HAP-1 (cell line): ENCODE data around the gene ZNF69.
A peak's percentile ranks its signal among the peaks of the same experiment; 100 is the strongest.
"Not testable (repeated sequence)": the region's sequence is repeated elsewhere in the genome, so short reads cannot be mapped to it uniquely, and the experiment has no call there.

Experiments
- DNase-seq, 2 experiments: peaks; one replicate each; pipeline ENCODE4 v3.0.0-alpha.2; 2016 to 2020; ENCODE audit warnings: low spot score in 2 of 2
- H3K27me3 ChIP-seq: fragments of 250-450 bp; sonication (Bioruptor Pico); 2 replicates; pipeline ENCODE4 v1.5.1; 2020; ENCODE audit warnings: low read depth, mild to moderate bottlenecking, moderate library complexity
- H3K36me3 ChIP-seq: fragments of 250-450 bp; sonication (Bioruptor Pico); replicated peaks from 2 replicates; pipeline ENCODE4 v1.5.1; 2020; ENCODE audit warnings: mild to moderate bottlenecking
- H3K4me1 ChIP-seq: fragments of 250-450 bp; sonication (Bioruptor Pico); 2 replicates; pipeline ENCODE4 v1.5.1; 2020; ENCODE audit warnings: mild to moderate bottlenecking
- H3K4me3 ChIP-seq: fragments of 250-450 bp; sonication (Bioruptor Pico); 2 replicates; pipeline ENCODE4 v1.5.1; 2020; ENCODE audit warnings: mild to moderate bottlenecking, moderate library complexity
- H3K9me3 ChIP-seq: fragments of 250-450 bp; sonication (Bioruptor Pico); 2 replicates; pipeline ENCODE4 v1.5.1; 2020; ENCODE audit warnings: mild to moderate bottlenecking, moderate library complexity
- in situ Hi-C: fragments of 300-500 bp; cut with MboI; formaldehyde crosslinking; loops from 3 replicates; pipeline ENCODE4 v1.14.3; 2020; ENCODE audit warnings: low sequenced_read_pairs, inconsistent platforms, mixed read lengths

ZNF69 gene

GRCh38 chr19:11924886-11925650, 37.5 kb downstream of the ZNF69 start, which contains the start of gene ZNF700:
TSS of gene ZNF700 (plus strand) at chr19:11925107. CDS start at chr19:11925211, 104 bp downstream.
- peak; percentile 89 to 97 for DNase-seq
- H3K27me3 ChIP-seq, result no peaks in the 10 kb centered on the region
- in situ Hi-C loops, result no loop called here

DNA sequence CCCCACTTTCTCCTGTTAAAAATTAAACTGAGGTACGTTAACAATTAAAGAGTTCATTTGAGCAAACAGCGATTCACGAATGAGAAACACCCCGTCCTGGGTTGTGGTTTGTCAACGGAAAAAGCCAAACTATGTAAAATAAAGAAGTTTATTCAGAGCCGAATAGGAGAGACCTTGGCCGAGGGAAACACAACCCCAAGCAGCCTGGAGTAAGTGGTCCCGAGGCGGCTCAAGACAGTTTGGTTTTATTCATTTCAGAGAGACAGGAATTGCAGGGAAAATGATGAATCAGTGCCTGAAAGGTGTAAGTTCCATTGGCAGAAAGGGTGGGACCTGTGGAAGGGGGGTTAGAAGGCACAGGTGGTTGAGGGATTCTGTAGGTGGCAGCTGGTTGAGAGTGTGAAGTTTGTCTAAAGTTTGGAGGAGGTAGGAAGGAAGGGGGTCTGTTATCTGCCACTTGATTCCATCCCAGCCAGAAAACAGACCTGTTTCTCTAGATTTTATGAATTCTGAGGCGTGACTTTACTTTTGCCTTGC, 38.1 kb downstream of the ZNF69 start:
- H3K4me1 ChIP-seq, DNase-seq, in situ Hi-C loops, H3K36me3 ChIP-seq, H3K9me3 ChIP-seq, H3K27me3 ChIP-seq: not testable (repeated sequence)
- H3K4me3 ChIP-seq, result peak overlapping the region; percentile 87

More at GRCh38 chr19:11924886-11925650, 37.5 kb downstream of the ZNF69 start, which contains the start of gene ZNF700:
- Histone ChIP-seq H3K36me3 (peaks cover 6% of the 10 kb centered on the region), H3K4me3 (peak within 1 kb of the TSS; percentile 87), H3K4me1 (peaks cover 4% of the 10 kb centered on the region), H3K9me3 (peaks cover 6% of the 10 kb centered on the region)

DNA sequence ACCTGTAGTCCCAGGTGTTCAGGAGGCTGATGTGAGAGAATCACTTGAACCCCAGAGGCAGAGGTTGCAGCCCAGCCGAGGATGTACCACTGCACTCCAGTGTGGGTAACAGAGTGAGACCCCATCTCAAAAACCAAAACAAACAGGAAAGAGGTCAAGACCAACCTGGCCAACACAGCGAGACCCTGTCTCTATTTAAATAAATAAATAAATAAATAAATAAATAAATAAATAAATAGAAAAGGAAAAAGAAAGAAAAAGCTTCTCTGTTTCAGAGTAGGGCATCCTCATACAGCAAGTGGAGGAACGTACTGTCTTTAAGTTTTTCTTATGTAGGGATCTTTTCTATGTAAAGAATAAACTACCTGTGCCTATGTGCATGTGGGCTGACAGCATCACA, 39.6 kb downstream of the ZNF69 start:
- in situ Hi-C loops, result no loop called here
- H3K4me1 ChIP-seq, result peaks cover 4% of the 10 kb centered on the region
- peaks cover 6% of the 10 kb centered on the region for H3K36me3 ChIP-seq
- H3K4me3 ChIP-seq, result no peak overlapping the region
- peaks cover 6% of the 10 kb centered on the region for H3K9me3 ChIP-seq
- no peak for DNase-seq
- H3K27me3 ChIP-seq, result no peaks in the 10 kb centered on the region

- DNase-seq, result no peak
- H3K4me1 ChIP-seq, result no peaks in the 10 kb centered on the region; the same call in 1 of the 2 replicates
- in situ Hi-C loops, result no loop called here
- H3K36me3 ChIP-seq, result peaks cover 6% of the 10 kb centered on the region
- no peaks in the 10 kb centered on the region for H3K27me3 ChIP-seq
- peaks cover 16% of the 10 kb centered on the region for H3K9me3 ChIP-seq
- H3K4me3 ChIP-seq, result no peak overlapping the region
These were observed 43.5 kb downstream of the ZNF69 start for GRCh38 chr19:11931051-11931450.

DNA sequence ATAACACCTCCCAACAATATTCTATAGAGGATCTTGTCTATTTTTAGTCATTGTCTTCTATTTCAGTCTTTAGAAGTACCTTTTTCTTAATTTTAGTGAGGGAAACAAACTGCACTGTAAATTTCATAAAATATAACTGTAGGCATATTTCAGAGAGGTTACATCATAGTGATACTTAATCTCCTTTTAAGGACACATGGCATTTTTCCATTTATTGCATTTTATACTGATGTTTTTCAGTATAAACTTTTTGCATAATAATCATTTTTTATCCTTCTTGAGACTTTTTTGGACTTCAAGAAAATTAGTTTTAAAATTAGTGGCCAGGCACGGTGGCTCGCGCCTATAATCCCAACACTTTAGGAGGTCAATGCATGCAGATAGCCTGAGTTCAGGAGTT, 43.9 kb downstream of the ZNF69 start:
- in situ Hi-C loops, result no loop called here

DNA sequence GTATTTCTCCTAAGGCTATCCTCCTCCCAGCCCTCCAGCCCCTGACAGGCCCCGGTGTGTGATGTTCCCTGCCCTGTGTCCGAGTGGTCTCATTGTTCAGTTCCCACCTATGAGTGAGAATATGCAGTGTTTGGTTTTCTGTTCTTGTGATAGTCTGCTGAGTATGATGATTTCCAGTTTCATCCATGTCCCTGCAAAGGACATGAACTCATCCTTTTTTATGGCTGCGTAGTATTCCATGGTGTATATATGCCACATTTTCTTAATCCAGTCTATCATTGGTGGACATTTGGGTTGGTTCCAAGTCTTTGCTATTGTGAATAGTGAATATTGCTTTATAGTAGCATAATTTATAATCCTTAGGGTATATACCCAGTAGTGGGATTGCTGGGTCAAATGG, 48.2 kb downstream of the ZNF69 start:
- H3K36me3 ChIP-seq, H3K4me1 ChIP-seq, DNase-seq, H3K4me3 ChIP-seq, H3K27me3 ChIP-seq, in situ Hi-C loops: not testable (repeated sequence)
- H3K9me3 ChIP-seq, result peaks cover 20% of the 10 kb centered on the region

More for the DNA sequence above, 43.9 kb downstream of the ZNF69 start:
- Histone ChIP-seq H3K4me1 (no peaks in the 10 kb centered on the region), H3K9me3 (peaks cover 14% of the 10 kb centered on the region), H3K27me3 (no peaks in the 10 kb centered on the region), H3K4me3 (no peak overlapping the region), H3K36me3 (peaks cover 6% of the 10 kb centered on the region)
- DNase-seq, result no peak

DNA sequence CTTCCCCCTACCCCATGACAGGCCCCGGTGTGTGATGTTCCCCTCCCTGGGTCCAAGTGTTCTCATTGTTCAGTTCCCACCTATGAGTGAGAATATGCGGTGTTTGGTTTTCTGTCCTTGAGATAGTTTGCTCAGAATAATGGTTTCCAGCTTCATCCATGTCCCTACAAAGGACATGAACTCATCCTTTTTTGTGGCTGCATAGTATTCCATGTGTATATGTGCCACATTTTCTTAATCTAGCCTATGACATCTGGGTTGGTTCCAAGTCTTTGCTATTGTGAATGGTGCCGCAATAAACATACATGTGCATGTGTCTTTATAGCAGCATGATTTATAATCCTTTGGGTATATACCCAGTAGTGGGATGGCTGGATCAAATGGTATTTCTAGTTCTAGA, 50.8 kb downstream of the ZNF69 start:
- H3K9me3 ChIP-seq, result peaks cover 33% of the 10 kb centered on the region
- DNase-seq, H3K4me1 ChIP-seq, H3K4me3 ChIP-seq, H3K27me3 ChIP-seq, in situ Hi-C loops, H3K36me3 ChIP-seq: not testable (repeated sequence)

DNA sequence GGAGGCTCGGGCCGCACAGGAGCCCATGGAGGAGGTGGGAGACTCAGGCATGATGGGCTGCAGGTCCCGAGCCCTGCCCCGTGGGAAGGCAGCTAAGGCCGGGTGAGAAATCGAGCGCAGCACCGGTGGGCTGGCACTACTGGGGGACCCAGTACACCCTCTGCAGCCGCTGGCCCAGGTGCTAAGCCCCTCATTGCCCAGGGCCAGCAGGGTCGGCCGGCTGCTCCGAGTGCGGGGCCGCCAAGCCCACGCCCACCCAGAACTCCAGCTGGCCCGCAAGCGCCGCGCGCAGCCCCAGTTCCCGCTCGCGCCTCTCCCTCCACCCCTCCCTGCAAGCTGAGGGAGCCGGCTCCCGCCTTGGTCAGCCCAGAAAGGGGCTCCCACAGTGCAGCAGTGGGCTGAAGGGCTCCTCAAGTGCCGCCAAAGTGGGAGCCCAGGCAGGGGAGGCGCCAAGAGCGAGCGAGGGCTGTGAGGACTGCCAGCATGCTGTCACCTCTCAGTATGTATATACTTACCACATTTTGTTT, 53.8 kb downstream of the ZNF69 start:
- peaks cover 39% of the 10 kb centered on the region for H3K9me3 ChIP-seq

DNA sequence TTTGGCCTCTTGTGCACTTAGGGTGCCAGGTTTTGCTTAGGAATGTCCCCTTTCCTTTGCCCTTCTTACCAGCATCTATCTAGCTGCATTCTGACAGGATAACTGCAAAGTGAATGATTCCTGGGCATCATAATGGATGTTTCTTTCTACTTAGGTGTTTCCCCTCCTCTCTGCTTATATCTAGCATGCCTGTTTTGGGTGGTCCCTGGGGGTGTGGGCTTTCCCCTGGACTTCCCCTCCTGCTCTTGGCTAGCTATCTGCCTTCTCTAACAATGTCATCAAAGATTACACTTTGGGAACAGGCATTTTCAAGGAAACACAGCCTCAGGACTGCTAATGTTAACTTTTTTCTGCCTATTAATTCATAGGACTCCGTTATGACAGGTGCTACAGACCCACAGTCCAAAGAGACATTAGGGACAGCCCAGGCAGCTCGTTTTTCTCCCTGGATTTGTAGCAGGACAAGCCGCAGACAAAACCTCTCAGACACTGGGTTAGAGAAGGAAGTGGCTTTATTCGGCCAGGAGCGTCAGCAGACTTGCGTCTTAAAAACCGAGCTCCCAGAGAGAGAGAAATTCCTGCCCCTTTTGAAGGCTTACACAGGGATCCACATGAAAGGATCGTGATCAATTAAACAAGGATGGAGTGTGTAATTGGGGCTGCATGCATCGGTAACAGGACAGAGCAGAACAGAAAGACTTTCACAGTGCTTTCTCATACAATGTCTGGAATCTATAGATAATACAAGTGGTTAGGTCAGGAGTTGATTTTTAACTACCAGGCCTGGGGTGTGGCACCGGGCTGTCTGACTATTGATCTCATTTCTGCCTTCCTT, 54.6 kb downstream of the ZNF69 start:
- in situ Hi-C loops, result no loop called here
- no peak overlapping the region for H3K4me3 ChIP-seq
- H3K9me3 ChIP-seq, result peaks cover 42% of the 10 kb centered on the region
- no peak for DNase-seq
- H3K27me3 ChIP-seq, result no peaks in the 10 kb centered on the region
- peaks cover 12% of the 10 kb centered on the region for H3K36me3 ChIP-seq
- H3K4me1 ChIP-seq, result no peaks in the 10 kb centered on the region

More for the DNA sequence above, 53.8 kb downstream of the ZNF69 start:
- DNase-seq, H3K36me3 ChIP-seq, H3K27me3 ChIP-seq, in situ Hi-C loops, H3K4me3 ChIP-seq, H3K4me1 ChIP-seq: not testable (repeated sequence)

DNA sequence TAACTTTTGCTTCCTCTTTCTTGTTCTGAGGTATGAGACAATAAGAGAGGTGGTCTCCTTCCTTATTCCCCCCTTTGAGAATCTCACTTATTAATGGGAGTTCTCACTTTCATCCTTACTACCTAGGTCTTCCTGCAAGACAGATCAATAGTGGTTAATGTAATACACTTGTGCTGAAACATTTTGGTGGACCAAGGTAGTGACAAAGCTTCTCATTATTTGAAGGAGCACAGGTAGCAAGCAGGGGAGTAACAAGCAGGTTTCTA, 55.2 kb downstream of the ZNF69 start:
- peaks cover 41% of the 10 kb centered on the region for H3K9me3 ChIP-seq
- H3K36me3 ChIP-seq, result peaks cover 17% of the 10 kb centered on the region
- H3K27me3 ChIP-seq, result no peaks in the 10 kb centered on the region
- DNase-seq, result no peak
- no peak overlapping the region for H3K4me3 ChIP-seq
- no peaks in the 10 kb centered on the region for H3K4me1 ChIP-seq
- in situ Hi-C loops, result no loop called here

- Histone ChIP-seq H3K27me3 (no peaks in the 10 kb centered on the region), H3K4me1 (no peaks in the 10 kb centered on the region), H3K4me3 (no peak overlapping the region), H3K9me3 (peaks cover 49% of the 10 kb centered on the region), H3K36me3 (peaks cover 35% of the 10 kb centered on the region)
- in situ Hi-C loops, result no loop called here
- no peak for DNase-seq
These were observed 57.1 kb downstream of the ZNF69 start for GRCh38 chr19:11944656-11945055.

DNA sequence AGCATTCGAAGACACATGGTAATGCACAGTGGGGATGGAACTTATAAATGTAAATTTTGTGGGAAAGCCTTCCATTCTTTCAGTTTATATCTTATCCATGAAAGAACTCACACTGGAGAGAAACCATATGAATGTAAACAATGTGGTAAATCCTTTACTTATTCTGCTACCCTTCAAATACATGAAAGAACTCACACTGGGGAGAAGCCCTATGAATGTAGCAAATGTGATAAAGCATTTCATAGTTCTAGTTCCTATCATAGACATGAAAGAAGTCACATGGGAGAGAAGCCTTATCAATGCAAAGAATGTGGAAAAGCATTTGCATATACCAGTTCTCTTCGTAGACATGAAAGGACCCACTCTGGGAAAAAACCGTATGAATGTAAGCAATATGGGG, 61.1 kb downstream of the ZNF69 start:
- no peaks in the 10 kb centered on the region for H3K4me1 ChIP-seq
- H3K36me3 ChIP-seq, result peaks cover 38% of the 10 kb centered on the region
- H3K9me3 ChIP-seq, result peaks cover 51% of the 10 kb centered on the region
- no peak for DNase-seq
- no peak overlapping the region for H3K4me3 ChIP-seq
- in situ Hi-C loops, result no loop called here
- no peaks in the 10 kb centered on the region for H3K27me3 ChIP-seq

- no peak for DNase-seq
- Histone ChIP-seq H3K9me3 (peaks cover 47% of the 10 kb centered on the region), H3K27me3 (no peaks in the 10 kb centered on the region), H3K4me1 (no peaks in the 10 kb centered on the region), H3K4me3 (no peak overlapping the region), H3K36me3 (peaks cover 37% of the 10 kb centered on the region)
- in situ Hi-C loops, result no loop called here
These were observed 61.6 kb downstream of the ZNF69 start for GRCh38 chr19:11949201-11949600.

DNA sequence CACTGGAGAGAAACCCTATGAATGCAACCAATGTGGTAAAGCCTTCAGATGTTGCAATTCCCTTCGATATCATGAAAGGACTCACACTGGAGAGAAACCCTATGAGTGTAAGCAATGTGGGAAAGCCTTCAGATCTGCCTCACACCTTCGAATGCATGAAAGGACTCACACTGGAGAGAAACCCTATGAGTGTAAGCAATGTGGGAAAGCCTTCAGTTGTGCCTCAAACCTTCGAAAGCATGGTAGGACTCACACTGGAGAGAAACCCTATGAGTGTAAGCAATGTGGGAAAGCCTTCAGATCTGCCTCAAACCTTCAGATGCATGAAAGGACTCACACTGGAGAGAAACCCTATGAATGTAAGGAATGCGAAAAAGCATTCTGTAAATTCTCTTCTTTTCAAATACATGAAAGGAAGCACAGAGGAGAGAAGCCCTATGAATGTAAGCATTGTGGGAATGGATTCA, 62.1 kb downstream of the ZNF69 start:
- in situ Hi-C loops, H3K27me3 ChIP-seq, H3K4me3 ChIP-seq, H3K4me1 ChIP-seq, DNase-seq: not testable (repeated sequence)
- Histone ChIP-seq H3K9me3 (peaks cover 45% of the 10 kb centered on the region), H3K36me3 (peaks cover 37% of the 10 kb centered on the region)
